ENCODE results near the gene AGFG2.

Gene AGFG2

DNA sequence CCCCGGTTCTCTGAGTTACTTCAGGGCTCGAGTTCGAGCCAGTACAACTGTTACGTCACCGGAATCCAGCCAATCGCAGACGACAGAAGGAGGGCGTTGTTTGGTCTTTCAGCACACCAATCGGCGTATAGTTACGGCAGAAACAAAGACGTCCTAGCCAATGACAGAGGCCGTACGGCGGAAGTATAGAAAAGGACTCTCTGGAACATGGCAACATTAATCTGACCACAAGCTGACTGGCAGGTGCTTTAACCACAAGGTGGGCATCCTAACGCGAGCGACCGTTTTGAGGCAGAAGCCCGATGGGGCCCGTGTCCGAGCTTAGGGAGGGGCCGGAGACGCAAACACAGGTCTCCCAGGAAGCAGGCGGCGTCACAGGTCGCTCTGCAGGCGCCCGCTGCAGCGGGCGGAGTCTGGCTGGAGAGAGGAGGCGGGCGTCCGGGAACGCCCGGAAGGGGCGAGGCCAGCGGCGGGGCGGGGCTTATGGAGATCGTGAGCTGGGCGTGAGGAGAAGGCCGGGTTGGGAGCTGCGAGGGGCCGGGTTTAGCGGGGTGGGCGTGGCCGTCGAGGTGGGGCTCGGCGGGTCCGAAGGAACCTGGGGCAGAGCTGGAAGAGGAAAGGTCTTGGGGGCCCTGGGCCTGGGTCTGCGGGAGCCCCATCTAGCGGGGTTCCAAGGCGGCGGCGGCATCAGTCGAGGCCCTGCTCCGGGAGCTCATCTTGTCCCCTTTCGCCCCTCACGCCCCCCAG is 73.2 kb downstream of the AGFG2 start, which contains the start of gene MOSPD3:
Gene MOSPD3 (plus strand): TSS at position 558 of the 747 bp plus-strand sequence. CDS start 252 bp downstream, outside the sequence.
- peak; percentile 94 for DNase-seq (ENCODE audit: low read depth, low spot score)

DNA sequence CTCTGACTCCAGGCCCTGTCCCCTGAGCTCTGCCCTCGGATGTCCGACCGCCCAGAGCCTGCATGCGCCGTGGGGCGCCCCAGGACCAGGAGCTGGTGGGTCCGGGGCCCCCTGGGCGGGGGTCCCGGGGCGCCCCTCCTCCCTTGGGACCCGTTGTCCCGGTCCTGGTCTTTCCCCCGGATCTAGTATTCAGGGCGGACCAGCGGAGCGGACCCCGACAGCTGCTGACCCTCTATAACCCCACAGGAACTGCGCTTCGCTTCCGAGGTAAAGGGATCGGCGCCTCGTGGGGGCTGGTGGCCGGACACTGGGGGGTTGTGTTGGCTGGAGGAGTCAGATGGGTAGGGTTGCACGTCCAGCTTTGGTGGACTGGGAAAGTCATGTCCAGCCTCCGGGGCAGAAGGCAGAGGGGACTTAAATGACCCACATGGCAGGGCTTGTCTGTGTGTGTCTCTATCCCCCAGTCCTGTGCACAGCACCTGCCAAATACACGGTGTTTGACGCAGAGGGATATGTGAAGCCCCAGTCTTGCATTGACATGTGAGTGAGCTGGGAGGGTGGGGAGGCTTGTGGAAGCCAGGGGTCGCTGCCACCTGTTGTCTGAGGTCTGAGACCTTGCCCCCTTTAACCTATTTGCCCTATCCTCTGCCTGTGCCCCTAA is 73.9 kb downstream of the AGFG2 start:
- no peak for DNase-seq (ENCODE audit: low read depth, low spot score)

DNA sequence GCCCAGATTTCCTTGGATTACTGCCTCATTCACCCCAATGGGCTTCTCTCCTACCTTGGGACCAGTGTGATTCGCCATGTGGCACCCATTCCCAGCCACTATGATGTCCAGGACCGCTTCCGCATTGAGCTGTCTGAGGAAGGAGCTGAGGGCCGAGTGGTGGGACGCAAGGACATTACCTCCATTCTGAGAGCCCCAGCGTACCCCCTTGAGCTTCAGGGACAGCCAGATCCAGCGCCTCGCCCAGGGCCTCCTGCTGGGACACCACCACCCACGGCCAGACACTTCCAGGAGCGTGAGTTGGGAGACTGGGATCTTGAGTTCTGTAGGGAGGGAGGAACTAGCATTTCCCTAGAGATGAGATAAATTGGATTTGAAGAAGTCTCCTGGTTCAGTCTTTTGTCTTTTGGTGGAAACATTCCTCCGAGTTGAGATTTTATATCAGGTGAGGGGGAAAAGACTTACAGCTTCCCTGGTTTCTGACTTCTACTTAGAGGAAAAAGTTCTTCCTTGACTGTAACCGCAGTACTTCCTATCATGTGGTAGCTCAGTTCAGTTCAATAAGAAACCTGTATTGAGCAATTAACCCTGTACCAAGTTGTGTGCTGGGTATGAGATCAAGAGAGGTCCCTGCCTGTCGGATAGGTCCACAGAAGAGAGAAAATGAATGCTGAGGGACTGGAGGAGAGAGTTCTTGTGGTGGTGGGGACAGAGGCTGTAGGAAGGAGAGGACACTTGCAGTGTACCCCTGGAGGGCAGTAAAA is 74.6 kb downstream of the AGFG2 start:
- DNase-seq (ENCODE audit: low read depth, low spot score): no peak

DNA sequence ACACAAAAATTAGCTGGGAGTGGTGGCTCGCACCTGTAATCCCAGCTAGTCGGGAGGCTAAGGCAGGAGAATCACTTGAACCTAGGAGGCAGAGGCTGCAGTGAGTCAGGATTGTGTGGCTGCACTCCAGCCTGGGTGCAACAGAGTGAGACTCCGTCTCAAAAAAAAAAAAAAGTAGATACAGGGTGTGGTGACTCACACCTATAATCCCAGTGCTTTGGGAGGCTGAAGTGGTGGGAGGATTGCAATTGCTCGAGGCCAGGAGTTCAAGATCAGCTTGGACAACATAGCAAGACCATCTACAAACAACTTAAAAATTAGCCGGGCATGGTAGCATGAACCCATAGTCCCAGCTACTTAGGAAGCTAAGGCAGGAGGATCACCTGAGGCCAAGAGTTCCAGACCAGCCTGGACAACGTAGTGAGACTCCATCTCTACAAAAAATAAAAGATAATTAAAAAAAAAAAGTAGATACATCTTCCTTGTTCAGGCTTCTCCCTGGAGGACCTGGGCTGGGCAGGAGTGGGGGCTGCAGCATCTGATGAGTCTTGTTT is 75.4 kb downstream of the AGFG2 start:
- no peak for DNase-seq (ENCODE audit: low read depth, low spot score)

Data from activated naive CD8-positive, alpha-beta T cell treated with anti-CD3 and anti-CD28 coated beads, Interleukin-2, amount 50 U/mL, for 16 hours (primary cell).